Stimulated activated naive CD4-positive, alpha-beta T cell (primary cell): ENCODE measurements around the gene IGFBP5.

Experiments used
- DNase-seq, 6 experiments: peaks; one replicate each; lab custom pipeline; 2025; lab: John Stamatoyannopoulos, UW

The IGFBP5 gene

DNA sequence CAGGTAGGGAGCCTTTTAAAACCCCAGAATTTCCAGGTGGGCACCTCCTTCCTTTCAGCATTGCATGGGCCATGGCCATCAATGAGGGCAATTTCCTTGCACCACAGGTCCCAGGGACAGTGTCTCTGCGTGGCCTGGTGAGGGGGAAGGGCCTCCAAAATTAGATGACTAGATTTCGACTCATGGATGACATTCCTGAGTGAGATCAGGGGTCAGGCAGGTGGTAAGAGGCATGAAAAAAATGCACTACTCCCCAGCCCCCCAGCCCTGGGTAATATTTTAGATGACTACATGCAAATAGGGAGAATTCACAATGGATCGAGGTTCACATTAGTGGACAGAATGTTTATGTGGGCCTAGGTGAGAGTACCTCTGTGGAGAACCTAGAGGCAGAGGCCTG is 19.0 kb upstream of the IGFBP5 start:
- DNase-seq: no peak

- no peak for DNase-seq
Measured at GRCh38 chr2:216713691-216714336, 18.5 kb upstream of the IGFBP5 start.

- DNase-seq: no peak
Measured at GRCh38 chr2:216711348-216711747, 16.0 kb upstream of the IGFBP5 start.

DNA sequence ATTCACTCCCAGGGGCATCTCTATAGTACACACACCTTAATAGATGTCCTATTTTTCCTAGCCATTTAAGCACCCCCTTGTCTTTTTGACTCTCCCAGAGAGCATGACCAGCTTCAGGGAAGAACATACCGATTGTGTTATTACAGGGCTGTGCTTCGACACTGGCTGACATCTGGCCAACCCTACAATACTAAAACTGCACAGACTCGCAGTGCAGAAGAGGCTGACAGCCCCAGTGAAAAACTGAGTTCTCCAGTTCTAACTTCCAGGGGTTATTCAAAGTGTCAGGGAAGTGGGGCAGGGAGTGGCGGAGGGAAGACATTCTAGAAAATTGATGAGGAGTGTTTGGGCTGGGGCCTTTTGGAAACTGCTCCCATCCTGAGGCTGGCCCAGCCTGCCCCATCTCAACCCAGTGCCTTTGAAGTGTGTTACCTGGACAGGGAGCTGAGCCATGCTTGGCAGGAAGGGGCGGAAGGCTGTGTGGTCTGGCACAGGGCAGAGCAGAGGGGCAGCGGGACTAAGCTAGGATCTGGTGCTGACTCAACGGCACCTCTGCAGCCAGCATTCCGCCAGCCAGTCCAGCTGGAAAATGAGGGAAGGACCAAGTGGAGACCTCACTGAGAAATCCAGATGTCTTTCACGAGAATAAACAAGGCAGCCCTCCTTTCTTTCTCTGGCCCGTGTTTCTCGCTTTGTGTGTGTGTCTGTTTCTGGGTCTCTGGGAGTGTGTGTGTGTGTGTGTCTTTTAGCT is 15.4 kb upstream of the IGFBP5 start:
- DNase-seq: no peak

- DNase-seq: no peak
Measured at GRCh38 chr2:216702756-216703155, 7.4 kb upstream of the IGFBP5 start.

- DNase-seq: no peak
Measured at GRCh38 chr2:216701544-216701943, 6.2 kb upstream of the IGFBP5 start.

GRCh38 chr2:216700781-216701180 is 5.4 kb upstream of the IGFBP5 start:
- DNase-seq: no peak

GRCh38 chr2:216700088-216700567 is 4.8 kb upstream of the IGFBP5 start:
- no peak for DNase-seq

GRCh38 chr2:216698895-216699294 is 3.5 kb upstream of the IGFBP5 start:
- peak in 2 of 6 experiments; percentile 21 to 27 for DNase-seq

DNA sequence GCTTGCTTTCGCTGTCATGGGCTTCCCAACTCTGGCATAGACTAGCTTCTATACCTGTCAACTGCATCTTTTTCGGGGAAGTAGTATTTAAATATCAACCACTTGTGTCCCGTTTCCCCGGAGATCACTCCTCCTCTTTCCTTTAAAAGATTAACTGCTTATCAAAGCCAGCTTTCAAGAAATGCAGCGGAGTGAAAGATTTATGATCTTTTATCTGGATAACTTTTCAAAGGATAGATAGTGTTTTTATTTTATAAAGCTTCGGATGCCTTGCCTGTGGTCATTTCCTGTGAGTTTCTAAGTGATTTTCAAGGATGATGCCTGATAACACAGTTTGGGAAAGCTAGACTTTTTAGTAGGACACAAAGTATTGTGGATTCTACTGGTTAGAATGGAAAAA is 2.9 kb upstream of the IGFBP5 start:
- DNase-seq: no peak

- no peak for DNase-seq
Measured at GRCh38 chr2:216696751-216697560, 1.6 kb upstream of the IGFBP5 start.

- no peak for DNase-seq
Measured at GRCh38 chr2:216696321-216696720, 972 bp upstream of the IGFBP5 start.

DNA sequence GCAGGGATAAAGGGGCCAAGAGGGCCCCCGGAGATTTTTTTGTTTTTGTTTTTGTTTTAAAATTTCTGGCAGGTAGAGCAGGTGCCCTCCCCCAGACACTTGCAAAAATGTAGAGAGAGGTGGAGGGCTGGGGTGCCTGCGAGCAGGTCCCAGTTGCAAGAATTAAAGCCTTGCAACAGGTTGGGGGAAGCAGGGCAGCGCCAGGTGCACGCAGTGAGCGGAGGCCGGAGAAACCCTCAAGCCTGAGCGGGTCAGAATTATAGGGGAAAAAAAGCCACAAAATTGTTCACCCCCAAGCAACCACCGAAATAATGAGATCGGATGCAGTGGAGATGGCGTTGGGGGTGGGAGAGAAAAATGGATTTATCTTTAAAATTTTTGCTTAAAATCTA is 527 bp downstream of the IGFBP5 start:
- DNase-seq: no peak

DNA sequence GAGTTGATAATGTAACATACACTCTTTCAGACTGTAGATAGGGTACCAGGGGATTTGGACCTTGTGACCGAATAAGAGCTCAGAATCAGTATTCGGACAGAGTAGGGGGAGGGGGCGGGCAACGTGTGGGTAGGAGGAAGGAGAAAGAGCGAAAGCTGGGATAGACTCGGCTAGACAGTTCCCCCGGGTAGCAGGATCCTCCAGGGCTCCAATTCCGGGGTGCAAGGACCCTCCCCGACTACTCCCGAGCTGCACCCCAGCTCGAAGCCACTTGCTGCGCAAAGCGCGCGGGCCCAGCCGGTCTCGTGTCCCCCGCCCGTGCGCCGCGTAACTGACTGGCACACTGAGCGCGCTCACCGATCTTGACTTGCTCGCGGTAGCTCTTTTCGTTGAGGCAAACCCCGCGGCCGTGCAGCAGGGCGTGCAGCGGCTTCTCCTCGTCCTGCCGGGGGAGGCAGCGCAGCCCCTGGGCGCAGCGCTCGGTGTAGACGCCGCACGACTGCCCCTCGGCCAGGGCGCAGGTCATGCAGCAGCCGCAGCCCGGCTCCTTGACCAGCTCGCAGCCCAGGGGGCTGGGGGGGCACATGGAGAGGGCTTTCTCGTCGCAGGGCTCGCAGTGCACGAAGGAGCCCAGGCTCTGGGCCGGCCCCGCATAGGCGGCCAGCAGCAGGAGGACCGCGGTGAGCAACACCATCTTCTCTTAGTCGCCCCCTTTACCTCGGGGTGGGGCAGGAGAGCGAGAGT is 1.1 kb downstream of the IGFBP5 start:
- peak; percentile 7 to 36 (median 14) for DNase-seq

GRCh38 chr2:216693414-216694080 is 1.8 kb downstream of the IGFBP5 start:
- peak in 1 of 6 experiments; percentile 23 for DNase-seq

DNA sequence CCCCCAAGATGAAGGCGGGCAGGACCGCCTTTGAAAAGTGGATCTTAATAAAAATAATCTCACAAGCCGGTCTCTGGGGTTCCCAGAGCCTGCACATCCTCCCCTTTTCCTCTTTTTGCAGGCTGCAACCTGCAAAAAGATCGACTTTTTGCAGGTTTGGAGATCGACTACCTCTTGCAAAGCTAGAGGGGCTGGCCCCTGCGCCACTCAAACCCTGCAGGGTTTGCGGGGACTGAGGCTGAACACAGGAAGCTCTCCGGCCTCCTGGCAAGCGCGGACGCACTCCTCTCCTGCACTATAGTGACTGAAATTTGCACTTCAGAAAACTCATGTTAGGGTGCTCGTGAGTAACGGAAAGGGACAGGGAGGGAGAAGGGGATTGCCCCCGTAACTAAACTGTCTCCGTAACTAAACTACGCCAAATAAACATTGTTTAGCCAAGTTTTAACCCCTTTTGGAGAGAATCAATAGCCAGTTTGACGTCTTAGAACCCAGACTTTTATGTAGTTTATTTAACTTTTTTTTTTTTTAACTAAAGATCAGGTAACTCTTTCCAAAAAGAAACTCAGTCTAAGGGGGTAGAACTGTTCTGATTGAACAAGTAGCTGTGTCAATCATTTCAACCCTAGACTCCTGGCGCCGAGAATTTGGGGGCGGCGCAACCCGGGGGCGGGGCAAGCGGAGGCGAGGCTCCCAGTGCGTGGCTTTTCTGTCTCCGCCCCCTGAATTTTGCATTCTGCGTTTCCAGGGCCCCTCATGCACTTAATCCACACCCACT is 2.5 kb downstream of the IGFBP5 start:
- DNase-seq: peak; percentile 37 to 66 (median 48)

GRCh38 chr2:216690853-216691741 is 4.3 kb downstream of the IGFBP5 start:
- DNase-seq: peak in 5 of 6 experiments; percentile 7 to 35 (median 21)

DNA sequence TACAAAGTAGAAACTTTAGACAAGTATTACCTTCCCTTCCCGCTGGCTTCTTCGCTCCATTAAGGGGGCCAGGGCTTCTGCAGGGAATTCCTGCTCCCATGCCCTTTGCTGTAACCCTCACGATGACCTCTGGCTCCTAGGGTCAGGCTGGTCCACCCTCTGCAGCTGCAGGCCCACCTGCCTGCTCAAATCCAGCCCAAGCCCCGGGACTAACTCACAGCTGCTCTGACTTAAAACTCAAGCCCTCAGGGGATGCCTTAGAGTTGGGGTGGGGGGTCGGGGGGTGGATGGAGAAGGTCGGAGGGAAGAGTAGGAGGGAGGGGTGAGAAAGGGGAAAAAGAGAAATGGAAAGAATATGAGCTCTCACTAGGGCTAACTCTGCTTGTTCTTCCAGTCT is 4.9 kb downstream of the IGFBP5 start:
- DNase-seq: no peak

- no peak for DNase-seq
Measured at GRCh38 chr2:216689397-216689796, 6.0 kb downstream of the IGFBP5 start.
